HL-60 (cell line): ENCODE data around the gene LMF1.

ENCODE experiments used
- DNase-seq, 2 experiments: peaks; one replicate each; pipeline ENCODE4 v3.0.0-alpha.2; 2010 to 2020; ENCODE audit warnings: low read depth in 1 of 2, low spot score in 1 of 2
- H3K27ac ChIP-seq: fragments of 250-450 bp; sonication (Bioruptor Pico); replicated peaks from 2 replicates; pipeline ENCODE4 v1.5.1; 2020; ENCODE audit warnings: mild to moderate bottlenecking, moderate library complexity
- H3K27me3 ChIP-seq: fragments of 250-450 bp; sonication (Bioruptor Pico); 2 replicates; pipeline ENCODE4 v1.5.1; 2021; ENCODE audit warnings: mild to moderate bottlenecking, moderate library complexity; ENCODE audit not compliant: insufficient read depth, poor library complexity, severe bottlenecking
- H3K4me3 ChIP-seq: replicated peaks from 2 replicates; pipeline ENCODE4 v1.5.1; 2011; ENCODE audit warnings: mild to moderate bottlenecking, control low read depth, low read length; ENCODE audit not compliant: insufficient read depth
- GABPA ChIP-seq: IDR thresholded peaks from 2 replicates; pipeline ENCODE4 v1.6.1; 2012; ENCODE audit warnings: low read depth
- POLR2AphosphoS5 ChIP-seq: IDR thresholded peaks from 2 replicates; pipeline ENCODE4 v1.6.1; 2012; ENCODE audit warnings: low read depth
- SPI1 ChIP-seq: IDR thresholded peaks from 2 replicates; pipeline ENCODE4 v1.6.1; 2012; ENCODE audit warnings: low read depth, mild to moderate bottlenecking, borderline replicate concordance
- TF ChIP-seq, protein P1 (sequence below): IDR thresholded peaks from 2 replicates; pipeline ENCODE4 v1.6.1; 2012; ENCODE audit warnings: low read depth; ENCODE audit not compliant: insufficient replicate concordance
- TF ChIP-seq, protein P2 (sequence below): IDR thresholded peaks from one replicate; pipeline ENCODE4 v1.5.1; 2011; ENCODE audit warnings: low read length, control low read depth, inconsistent platforms; ENCODE audit not compliant: insufficient read depth

The LMF1 gene

GRCh38 chr16:977896-978295 is 7.1 kb upstream of the LMF1 start:
- peaks cover 37% of the 10 kb centered on the region for H3K27me3 ChIP-seq

GRCh38 chr16:977081-977701 is 6.4 kb upstream of the LMF1 start:
- no peak for TF ChIP-seq POLR2AphosphoS5
- no peak for TF ChIP-seq GABPA
- TF ChIP-seq SPI1: no peak
- TF ChIP-seq, protein P1, sequence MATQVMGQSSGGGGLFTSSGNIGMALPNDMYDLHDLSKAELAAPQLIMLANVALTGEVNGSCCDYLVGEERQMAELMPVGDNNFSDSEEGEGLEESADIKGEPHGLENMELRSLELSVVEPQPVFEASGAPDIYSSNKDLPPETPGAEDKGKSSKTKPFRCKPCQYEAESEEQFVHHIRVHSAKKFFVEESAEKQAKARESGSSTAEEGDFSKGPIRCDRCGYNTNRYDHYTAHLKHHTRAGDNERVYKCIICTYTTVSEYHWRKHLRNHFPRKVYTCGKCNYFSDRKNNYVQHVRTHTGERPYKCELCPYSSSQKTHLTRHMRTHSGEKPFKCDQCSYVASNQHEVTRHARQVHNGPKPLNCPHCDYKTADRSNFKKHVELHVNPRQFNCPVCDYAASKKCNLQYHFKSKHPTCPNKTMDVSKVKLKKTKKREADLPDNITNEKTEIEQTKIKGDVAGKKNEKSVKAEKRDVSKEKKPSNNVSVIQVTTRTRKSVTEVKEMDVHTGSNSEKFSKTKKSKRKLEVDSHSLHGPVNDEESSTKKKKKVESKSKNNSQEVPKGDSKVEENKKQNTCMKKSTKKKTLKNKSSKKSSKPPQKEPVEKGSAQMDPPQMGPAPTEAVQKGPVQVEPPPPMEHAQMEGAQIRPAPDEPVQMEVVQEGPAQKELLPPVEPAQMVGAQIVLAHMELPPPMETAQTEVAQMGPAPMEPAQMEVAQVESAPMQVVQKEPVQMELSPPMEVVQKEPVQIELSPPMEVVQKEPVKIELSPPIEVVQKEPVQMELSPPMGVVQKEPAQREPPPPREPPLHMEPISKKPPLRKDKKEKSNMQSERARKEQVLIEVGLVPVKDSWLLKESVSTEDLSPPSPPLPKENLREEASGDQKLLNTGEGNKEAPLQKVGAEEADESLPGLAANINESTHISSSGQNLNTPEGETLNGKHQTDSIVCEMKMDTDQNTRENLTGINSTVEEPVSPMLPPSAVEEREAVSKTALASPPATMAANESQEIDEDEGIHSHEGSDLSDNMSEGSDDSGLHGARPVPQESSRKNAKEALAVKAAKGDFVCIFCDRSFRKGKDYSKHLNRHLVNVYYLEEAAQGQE: no peak
- TF ChIP-seq, protein P2, sequence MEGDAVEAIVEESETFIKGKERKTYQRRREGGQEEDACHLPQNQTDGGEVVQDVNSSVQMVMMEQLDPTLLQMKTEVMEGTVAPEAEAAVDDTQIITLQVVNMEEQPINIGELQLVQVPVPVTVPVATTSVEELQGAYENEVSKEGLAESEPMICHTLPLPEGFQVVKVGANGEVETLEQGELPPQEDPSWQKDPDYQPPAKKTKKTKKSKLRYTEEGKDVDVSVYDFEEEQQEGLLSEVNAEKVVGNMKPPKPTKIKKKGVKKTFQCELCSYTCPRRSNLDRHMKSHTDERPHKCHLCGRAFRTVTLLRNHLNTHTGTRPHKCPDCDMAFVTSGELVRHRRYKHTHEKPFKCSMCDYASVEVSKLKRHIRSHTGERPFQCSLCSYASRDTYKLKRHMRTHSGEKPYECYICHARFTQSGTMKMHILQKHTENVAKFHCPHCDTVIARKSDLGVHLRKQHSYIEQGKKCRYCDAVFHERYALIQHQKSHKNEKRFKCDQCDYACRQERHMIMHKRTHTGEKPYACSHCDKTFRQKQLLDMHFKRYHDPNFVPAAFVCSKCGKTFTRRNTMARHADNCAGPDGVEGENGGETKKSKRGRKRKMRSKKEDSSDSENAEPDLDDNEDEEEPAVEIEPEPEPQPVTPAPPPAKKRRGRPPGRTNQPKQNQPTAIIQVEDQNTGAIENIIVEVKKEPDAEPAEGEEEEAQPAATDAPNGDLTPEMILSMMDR: no peak
- H3K27me3 ChIP-seq: peaks cover 30% of the 10 kb centered on the region
- no peak overlapping the region for H3K27ac ChIP-seq
- no peak overlapping the region for H3K4me3 ChIP-seq
- DNase-seq: no peak

More at GRCh38 chr16:977896-978295, 7.1 kb upstream of the LMF1 start:
- TF ChIP-seq GABPA (no peak), POLR2AphosphoS5 (no peak), SPI1 (no peak)
- TF ChIP-seq, protein P2: no peak
- TF ChIP-seq, protein P1: no peak
- no peak overlapping the region for H3K27ac ChIP-seq
- no peak overlapping the region for H3K4me3 ChIP-seq
- DNase-seq: no peak

DNA sequence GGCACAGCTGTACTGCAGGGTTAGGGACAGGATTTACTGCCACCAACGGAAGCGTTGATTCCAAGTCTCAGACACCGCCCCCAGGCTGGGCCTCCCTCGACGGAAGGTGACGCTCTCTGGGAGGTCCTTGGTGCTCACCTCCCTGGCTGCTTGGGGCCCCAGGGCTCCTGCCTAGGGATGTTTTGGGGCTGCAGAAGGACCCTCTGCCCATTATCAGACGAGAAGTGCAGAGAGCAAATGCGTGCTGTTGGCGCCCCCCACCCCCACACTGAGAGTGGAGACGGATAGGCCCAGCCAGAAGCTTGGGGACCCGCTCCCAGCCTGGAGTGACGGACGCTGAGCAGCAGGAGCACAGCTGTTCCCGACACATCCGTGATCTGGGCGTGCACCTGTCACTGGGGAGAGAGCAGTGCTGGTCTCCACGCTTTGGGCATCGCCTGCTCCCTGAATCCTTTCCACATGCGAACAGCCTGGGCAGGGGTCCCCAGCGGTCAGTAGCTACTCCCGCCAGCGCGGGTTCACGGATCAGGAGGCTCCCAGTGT is 5.7 kb upstream of the LMF1 start:
- no peak for DNase-seq
- no peak overlapping the region for H3K27ac ChIP-seq
- H3K4me3 ChIP-seq: no peak overlapping the region
- no peak for TF ChIP-seq POLR2AphosphoS5
- TF ChIP-seq GABPA: no peak
- no peak for TF ChIP-seq SPI1
- TF ChIP-seq, protein P2: no peak
- TF ChIP-seq, protein P1: no peak
- peaks cover 28% of the 10 kb centered on the region for H3K27me3 ChIP-seq
